ENCODE results near the gene FDPS. TPM values are rescaled to one million over a fixed set of nuclear protein-coding genes. Genes with fewer than 3 reads are reported as not detected.
"Not testable (repeated sequence)": the region's sequence is repeated elsewhere in the genome, so short reads cannot be mapped to it uniquely, and the experiment has no call there.

FDPS gene
- total and polyA plus RNA-seq, 5 experiments from 2014 or later: 78.9 to 120 (median 97.2) TPM

- Mint-ChIP-seq H3K9me3 (no peaks in the 10 kb centered on the region), H3K27ac (peak overlapping the region in 7 of 10 donors; percentile 19 to 90 (median 81)), H3K4me3 (peak overlapping the region; percentile 82 to 93 (median 90)), H3K27me3 (no peaks in the 10 kb centered on the region), H3K36me3 (no peaks in the 10 kb centered on the region), H3K4me1 (peaks cover 20 to 41% (median 35%) of the 10 kb centered on the region in 4 donors)
- peak; percentile 67 to 93 (median 85) for DNase-seq
- peak; percentile 54 to 62 for ATAC-seq
- POLR2A ChIA-PET: interaction anchor here (0.7 to 5.4 kb wide), 12 partner anchors 13 to 82 kb away, joined by 3 to 37 read pairs (median 4); partner anchors contain the start of genes CLK2, ENTREP3, FDPS and HCN3
Observed at GRCh38 chr1:155322953-155323728, 14.5 kb downstream of the FDPS start.

GRCh38 chr1:155323729-155324036, 15.0 kb downstream of the FDPS start:
- H3K36me3 Mint-ChIP-seq: peaks cover 0 to 3% (median 0%) of the 10 kb centered on the region in 3 donors
- H3K27ac Mint-ChIP-seq: peak overlapping the region in 9 of 10 donors; percentile 41 to 94 (median 83)
- peak; percentile 46 to 85 (median 68) for DNase-seq
- peak; percentile 59 to 60 for ATAC-seq
- peaks cover 20 to 41% (median 35%) of the 10 kb centered on the region in 4 donors for H3K4me1 Mint-ChIP-seq
- H3K27me3 Mint-ChIP-seq: no peaks in the 10 kb centered on the region
- peak overlapping the region; percentile 82 to 93 (median 90) for H3K4me3 Mint-ChIP-seq
- no peaks in the 10 kb centered on the region for H3K9me3 Mint-ChIP-seq
- POLR2A ChIA-PET: interaction anchor here (0.7 to 5.4 kb wide), 12 partner anchors 14 to 82 kb away, joined by 3 to 37 read pairs (median 4); partner anchors contain the start of genes CLK2, ENTREP3, FDPS and HCN3

- Mint-ChIP-seq H3K9me3 (no peaks in the 10 kb centered on the region), H3K4me3 (peak overlapping the region; percentile 82 to 93 (median 90)), H3K27ac (peak overlapping the region; percentile 72 to 94 (median 82)), H3K27me3 (no peaks in the 10 kb centered on the region), H3K36me3 (peaks cover 0 to 5% (median 0%) of the 10 kb centered on the region in 3 donors), H3K4me1 (peaks cover 18 to 41% (median 34%) of the 10 kb centered on the region in 4 donors)
- DNase-seq (peak; percentile 72 to 91 (median 84)), ATAC-seq (peak; percentile 81 to 83)
- POLR2A ChIA-PET: interaction anchor here (0.7 to 5.4 kb wide), 12 partner anchors 14 to 1362 kb away, joined by 3 to 37 read pairs (median 4); partner anchors contain the start of genes CLK2, ENTREP3, FDPS and HCN3
Observed at GRCh38 chr1:155324037-155324716, 15.5 kb downstream of the FDPS start.

- H3K27me3 Mint-ChIP-seq: no peaks in the 10 kb centered on the region
- no peaks in the 10 kb centered on the region for H3K9me3 Mint-ChIP-seq
- H3K4me1 Mint-ChIP-seq: peaks cover 14 to 38% (median 31%) of the 10 kb centered on the region in 4 donors
- ATAC-seq (no peak), DNase-seq (no peak)
- H3K27ac Mint-ChIP-seq: peak overlapping the region in 9 of 10 donors; percentile 41 to 93 (median 78)
- H3K36me3 Mint-ChIP-seq: peaks cover 0 to 9% (median 0%) of the 10 kb centered on the region in 3 donors
- peak overlapping the region; percentile 71 to 93 (median 88) for H3K4me3 Mint-ChIP-seq
- POLR2A ChIA-PET: interaction anchor here (0.6 to 5.4 kb wide), 7 partner anchors 50 to 1362 kb away, joined by 3 to 37 read pairs (median 13); partner anchors contain the start of genes CLK2, HCN3 and SCAMP3
Observed at GRCh38 chr1:155324717-155325602, 16.3 kb downstream of the FDPS start.

- POLR2A ChIA-PET: interaction anchor here (0.6 to 5.4 kb wide), 2 partner anchors 75 to 231 kb away, joined by 3 to 37 read pairs; no protein-coding TSS in a partner anchor
- Mint-ChIP-seq H3K36me3 (peaks cover 0 to 15% (median 0%) of the 10 kb centered on the region in 3 donors), H3K4me3 (peak overlapping the region; percentile 44 to 86 (median 72)), H3K4me1 (peaks cover 8 to 32% (median 25%) of the 10 kb centered on the region in 4 donors), H3K27ac (peak overlapping the region in 9 of 10 donors; percentile 17 to 95 (median 74)), H3K9me3 (no peaks in the 10 kb centered on the region), H3K27me3 (no peaks in the 10 kb centered on the region)
- ATAC-seq (no peak), DNase-seq (peak in 1 of 10 donors; percentile 9)
Observed at GRCh38 chr1:155325603-155325893, 16.9 kb downstream of the FDPS start.

GRCh38 chr1:155326020-155326526, 17.4 kb downstream of the FDPS start:
- ATAC-seq: no peak
- Mint-ChIP-seq H3K4me3 (peak overlapping the region; percentile 44 to 86 (median 71)), H3K4me1 (peaks cover 6 to 27% (median 21%) of the 10 kb centered on the region in 4 donors), H3K27me3 (no peaks in the 10 kb centered on the region), H3K9me3 (no peaks in the 10 kb centered on the region), H3K27ac (peak overlapping the region; percentile 17 to 95 (median 72)), H3K36me3 (peaks cover 0 to 20% (median 3%) of the 10 kb centered on the region in 3 donors)
- POLR2A ChIA-PET: no interaction called here
- peak in 1 of 10 donors; percentile 26 for DNase-seq

GRCh38 chr1:155326631-155327037, 18.0 kb downstream of the FDPS start:
- Mint-ChIP-seq H3K36me3 (peaks cover 0 to 25% (median 5%) of the 10 kb centered on the region in 3 donors), H3K4me1 (peaks cover 5 to 22% (median 17%) of the 10 kb centered on the region in 4 donors), H3K4me3 (peak overlapping the region in 1 of 10 donors; percentile 27), H3K9me3 (no peaks in the 10 kb centered on the region), H3K27ac (peak overlapping the region in 4 of 10 donors; percentile 38 to 95 (median 80)), H3K27me3 (no peaks in the 10 kb centered on the region)
- POLR2A ChIA-PET: no interaction called here
- ATAC-seq (no peak), DNase-seq (no peak)

GRCh38 chr1:155327981-155328380, 19.3 kb downstream of the FDPS start:
- DNase-seq (no peak), ATAC-seq (no peak)
- Mint-ChIP-seq H3K4me1 (peaks cover 5 to 18% (median 10%) of the 10 kb centered on the region in 4 donors), H3K27ac (peak overlapping the region in 5 of 10 donors; percentile 12 to 59 (median 42)), H3K9me3 (no peaks in the 10 kb centered on the region), H3K36me3 (peaks cover 0 to 26% (median 5%) of the 10 kb centered on the region in 3 donors), H3K27me3 (no peaks in the 10 kb centered on the region), H3K4me3 (peak overlapping the region in 1 of 10 donors; percentile 66)
- POLR2A ChIA-PET: interaction anchor here (0.6 kb wide), 1 partner anchor 83 kb away, joined by 3 read pairs; no protein-coding TSS in a partner anchor

GRCh38 chr1:155328856-155329255, 20.2 kb downstream of the FDPS start:
- H3K4me3 Mint-ChIP-seq, H3K9me3 Mint-ChIP-seq, H3K27me3 Mint-ChIP-seq, DNase-seq, ATAC-seq: not testable (repeated sequence)
- POLR2A ChIA-PET: interaction anchor here (0.7 kb wide), 1 partner anchor 71 kb away, joined by 3 read pairs; no protein-coding TSS in a partner anchor
- H3K4me1 Mint-ChIP-seq: peaks cover 5 to 18% (median 10%) of the 10 kb centered on the region in 4 donors
- H3K36me3 Mint-ChIP-seq: peaks cover 4 to 32% (median 8%) of the 10 kb centered on the region in 3 donors
- peak overlapping the region in 3 of 10 donors; percentile 19 to 71 (median 27) for H3K27ac Mint-ChIP-seq

GRCh38 chr1:155329980-155330598, 21.4 kb downstream of the FDPS start:
- no peak for ATAC-seq
- POLR2A ChIA-PET: no interaction called here
- DNase-seq: no peak
- peaks cover 4 to 39% (median 11%) of the 10 kb centered on the region in 3 donors for H3K36me3 Mint-ChIP-seq
- no peaks in the 10 kb centered on the region for H3K27me3 Mint-ChIP-seq
- H3K4me1 Mint-ChIP-seq: peaks cover 5 to 14% (median 8%) of the 10 kb centered on the region in 4 donors
- H3K4me3 Mint-ChIP-seq: no peak overlapping the region
- H3K27ac Mint-ChIP-seq: peak overlapping the region in 2 of 10 donors; percentile 31 to 75
- no peaks in the 10 kb centered on the region for H3K9me3 Mint-ChIP-seq

- Mint-ChIP-seq H3K4me3 (no peak overlapping the region), H3K9me3 (no peaks in the 10 kb centered on the region), H3K4me1 (peaks cover 0 to 1% (median 0%) of the 10 kb centered on the region in 4 donors), H3K36me3 (peaks cover 4 to 70% (median 20%) of the 10 kb centered on the region in 3 donors), H3K27ac (peak overlapping the region in 3 of 10 donors; percentile 8 to 47 (median 34)), H3K27me3 (no peaks in the 10 kb centered on the region)
- ATAC-seq: no peak
- DNase-seq: no peak
- POLR2A ChIA-PET: no interaction called here
Observed at GRCh38 chr1:155334962-155335361, 26.3 kb downstream of the FDPS start.
